Breast epithelium (tissue), 4 donors: Measurements from ENCODE around the gene PRKN. TPM values are rescaled to one million over a fixed set of nuclear protein-coding genes. Genes with fewer than 3 reads are reported as not detected.
"Not testable (repeated sequence)": the region's sequence is repeated elsewhere in the genome, so short reads cannot be mapped to it uniquely, and the experiment has no call there.

Experiments used
- DNase-seq, 2 donors: peaks; one replicate each; pipeline ENCODE4 v3.0.0-alpha.2; 2019; ENCODE audit warnings: low spot score in 2 of 2
- H3K27ac ChIP-seq, 2 donors: fragments of 200-600 bp; sonication (generic) in 1 of 2; one replicate each; pipeline ENCODE4 v1.5.1; 2016 to 2019; ENCODE audit warnings: mild to moderate bottlenecking in 1 of 2
- H3K27me3 ChIP-seq, 2 donors: fragments of 200-600 bp; sonication (generic) in 1 of 2; one replicate each; pipeline versions ENCODE4 v1.5.1 to v1.6.0; 2017 to 2019; ENCODE audit warnings: control low read depth in 1 of 2, mild to moderate bottlenecking in 1 of 2
- H3K36me3 ChIP-seq: fragments of 200-600 bp; one replicate; pipeline ENCODE4 v1.5.1; 2019
- H3K4me1 ChIP-seq, 2 donors: fragments of 200-600 bp; sonication (generic); one replicate each; pipeline ENCODE4 v1.5.1; 2016 to 2019; ENCODE audit warnings: control low read depth in 1 of 2
- H3K4me3 ChIP-seq, 3 donors: fragments of 200-600 bp; sonication (generic); 1 replicate in 2 of 3; 2 replicates in 1 of 3; pipeline ENCODE4 v1.5.1; 2016 to 2019; ENCODE audit warnings: mild to moderate bottlenecking in 3 of 3, moderate library complexity in 2 of 3
- H3K9me3 ChIP-seq, 2 donors: fragments of 200-600 bp; sonication (generic) in 1 of 2; one replicate each; pipeline ENCODE4 v1.5.1; 2016 to 2019; ENCODE audit warnings: control low read depth in 1 of 2
- CTCF ChIP-seq, 3 donors: fragments of 450-650 bp; IDR thresholded peaks; one replicate each; pipeline ENCODE4 v1.5.1; 2016 to 2017; ENCODE audit warnings: antibody characterized with exemption in 3 of 3, mild to moderate bottlenecking in 3 of 3, moderate library complexity in 3 of 3
- POLR2A ChIP-seq: fragments of 450-650 bp; IDR thresholded peaks from one replicate; pipeline ENCODE4 v1.6.1; 2016; ENCODE audit warnings: antibody characterized with exemption, mild to moderate bottlenecking, moderate library complexity
- POLR2AphosphoS5 ChIP-seq, 3 donors: sonication (generic); formaldehyde crosslinking; IDR thresholded peaks; one replicate each; pipeline ENCODE4 v1.6.1; 2017; ENCODE audit warnings: antibody characterized with exemption in 3 of 3
- intact Hi-C: fragments of 100-400 bp; cut with DNase I; formaldehyde crosslinking; loops from one replicate; pipeline ENCODE4 v1.15.1; 2023; ENCODE audit warnings: low total_unique reads
- total RNA-seq, 3 donors: library from RNA; depleted of rRNA; stranded (reverse); fragments of >200 nt; gene quantifications; one replicate each; pipeline ENCODE4 v1.1.0, GENCODE V29; 2016

The PRKN gene
- total RNA-seq, 3 donors from 2014 or later = 7.2 to 19.0 (median 11.2) TPM

GRCh38 chr6:162681447-162681846 lies 46.1 kb downstream of the PRKN start:
- no peak overlapping the region for H3K4me3 ChIP-seq
- H3K9me3 ChIP-seq = no peaks in the 10 kb centered on the region
- DNase-seq = no peak
- intact Hi-C loops = no loop called here
- H3K36me3 ChIP-seq = no peaks in the 10 kb centered on the region
- no peaks in the 10 kb centered on the region for H3K27me3 ChIP-seq
- H3K27ac ChIP-seq = no peak overlapping the region
- H3K4me1 ChIP-seq = no peaks in the 10 kb centered on the region
- TF ChIP-seq POLR2A = no peak
- no peak for TF ChIP-seq POLR2AphosphoS5 (IDR thresholded peaks at IDR 0.05)
- no peak for TF ChIP-seq CTCF (IDR thresholded peaks at IDR 0.05)

- intact Hi-C loops = no loop called here
- Histone ChIP-seq H3K9me3 (no peaks in the 10 kb centered on the region), H3K27me3 (no peaks in the 10 kb centered on the region), H3K27ac (no peak overlapping the region), H3K4me1 (no peaks in the 10 kb centered on the region), H3K36me3 (no peaks in the 10 kb centered on the region), H3K4me3 (no peak overlapping the region)
- TF ChIP-seq POLR2AphosphoS5 (IDR thresholded peaks at IDR 0.05) (no peak), POLR2A (no peak), CTCF (IDR thresholded peaks at IDR 0.05) (no peak)
- DNase-seq = no peak
Observed at GRCh38 chr6:162680871-162681270, 46.7 kb downstream of the PRKN start.

GRCh38 chr6:162680367-162680766 lies 47.2 kb downstream of the PRKN start:
- Histone ChIP-seq H3K36me3 (no peaks in the 10 kb centered on the region), H3K27ac (no peak overlapping the region), H3K27me3 (no peaks in the 10 kb centered on the region), H3K4me3 (no peak overlapping the region), H3K9me3 (no peaks in the 10 kb centered on the region), H3K4me1 (no peaks in the 10 kb centered on the region)
- DNase-seq = no peak
- intact Hi-C loops = no loop called here
- TF ChIP-seq CTCF (IDR thresholded peaks at IDR 0.05) (no peak), POLR2A (no peak), POLR2AphosphoS5 (IDR thresholded peaks at IDR 0.05) (no peak)

DNA sequence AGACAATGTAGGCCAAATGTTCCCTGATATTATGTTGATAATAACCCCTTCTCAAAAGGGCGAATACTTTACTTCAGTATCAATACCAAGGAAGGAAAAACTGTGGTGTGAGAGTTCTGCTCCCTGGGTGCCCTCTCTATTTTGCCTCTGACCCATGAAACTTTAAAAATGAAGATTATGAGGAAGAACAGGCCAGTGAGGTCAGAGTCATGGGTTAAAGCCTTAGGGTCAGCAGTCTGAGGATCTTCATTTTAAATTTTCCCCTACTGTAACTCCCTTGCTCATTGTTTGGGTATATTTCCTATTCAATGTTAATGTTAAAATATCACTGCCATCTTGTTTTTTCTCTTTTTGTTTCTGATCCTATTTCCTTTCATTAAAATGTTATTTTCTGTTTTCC lies 47.9 kb downstream of the PRKN start:
- H3K36me3 ChIP-seq = no peaks in the 10 kb centered on the region
- H3K9me3 ChIP-seq = no peaks in the 10 kb centered on the region
- TF ChIP-seq CTCF (IDR thresholded peaks at IDR 0.05) (no peak), POLR2AphosphoS5 (IDR thresholded peaks at IDR 0.05) (no peak), POLR2A (no peak)
- intact Hi-C loops = loop anchor here (5.0 to 10.0 kb wide), 2 partner anchors 358 to 1165 kb away; no protein-coding TSS in a partner anchor
- no peak for DNase-seq
- H3K27me3 ChIP-seq = no peaks in the 10 kb centered on the region
- no peak overlapping the region for H3K27ac ChIP-seq
- no peak overlapping the region for H3K4me3 ChIP-seq
- H3K4me1 ChIP-seq = no peaks in the 10 kb centered on the region

DNA sequence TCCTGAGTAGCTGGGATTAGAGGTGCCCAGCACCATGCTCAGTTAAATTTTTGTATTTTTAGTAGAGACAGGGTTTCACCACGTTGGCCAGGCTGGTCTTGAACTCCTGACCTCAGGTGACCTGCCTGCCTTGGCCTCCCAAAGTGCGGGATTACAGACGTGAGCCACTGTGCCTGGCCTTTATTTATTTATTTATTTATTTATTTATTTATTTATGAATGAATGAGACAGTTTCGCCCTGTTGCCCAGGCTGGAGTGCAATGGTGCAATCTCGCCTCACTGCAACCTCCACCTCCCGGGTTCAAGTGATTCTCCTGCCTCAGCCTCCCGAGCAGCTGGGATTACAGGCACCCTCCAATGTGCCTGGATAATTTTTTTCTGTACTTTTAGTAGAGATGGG lies 48.7 kb downstream of the PRKN start:
- not testable (repeated sequence) for H3K27me3 ChIP-seq, H3K27ac ChIP-seq, H3K4me3 ChIP-seq, H3K9me3 ChIP-seq, H3K36me3 ChIP-seq, DNase-seq, H3K4me1 ChIP-seq
- intact Hi-C loops = loop anchor here (5.0 to 10.0 kb wide), 2 partner anchors 358 to 1164 kb away; no protein-coding TSS in a partner anchor

- Histone ChIP-seq H3K4me1 (no peaks in the 10 kb centered on the region), H3K4me3 (no peak overlapping the region), H3K27me3 (no peaks in the 10 kb centered on the region), H3K27ac (no peak overlapping the region), H3K36me3 (no peaks in the 10 kb centered on the region), H3K9me3 (no peaks in the 10 kb centered on the region)
- DNase-seq = no peak
- intact Hi-C loops = loop anchor here (5.0 to 10.0 kb wide), 2 partner anchors 362 to 1161 kb away; no protein-coding TSS in a partner anchor
- TF ChIP-seq POLR2AphosphoS5 (IDR thresholded peaks at IDR 0.05) = no peak
- TF ChIP-seq POLR2A = no peak
- no peak for TF ChIP-seq CTCF (IDR thresholded peaks at IDR 0.05)
Observed at GRCh38 chr6:162675503-162675902, 52.1 kb downstream of the PRKN start.
